ENCODE results near the gene SIRT3.

Gene SIRT3

GRCh38 chr11:215581-216037 lies 20.5 kb downstream of the SIRT3 start:
- DNase-seq (ENCODE audit: low spot score): no peak

GRCh38 chr11:214083-214482 lies 22.1 kb downstream of the SIRT3 start:
- no peak for DNase-seq (ENCODE audit: low spot score)

DNA sequence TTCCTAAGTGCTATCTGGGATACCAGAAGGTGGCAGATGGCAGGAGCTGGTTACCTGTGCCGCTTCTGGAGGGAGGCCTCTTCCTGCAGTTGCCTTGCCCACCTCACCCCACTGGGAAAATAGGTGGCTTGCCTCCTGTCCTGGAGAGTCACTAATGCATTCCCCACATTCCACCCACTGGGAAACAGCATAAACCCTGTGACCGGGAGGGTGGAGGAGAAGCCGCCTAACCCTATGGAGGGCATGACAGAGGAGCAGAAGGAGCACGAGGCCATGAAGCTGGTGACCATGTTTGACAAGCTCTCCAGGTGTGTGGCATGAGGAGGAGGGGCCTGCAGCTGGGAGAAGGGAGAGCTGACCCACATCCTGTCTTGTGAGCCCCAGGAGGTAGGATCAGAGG lies 23.0 kb downstream of the SIRT3 start:
- DNase-seq (ENCODE audit: low spot score): no peak

DNA sequence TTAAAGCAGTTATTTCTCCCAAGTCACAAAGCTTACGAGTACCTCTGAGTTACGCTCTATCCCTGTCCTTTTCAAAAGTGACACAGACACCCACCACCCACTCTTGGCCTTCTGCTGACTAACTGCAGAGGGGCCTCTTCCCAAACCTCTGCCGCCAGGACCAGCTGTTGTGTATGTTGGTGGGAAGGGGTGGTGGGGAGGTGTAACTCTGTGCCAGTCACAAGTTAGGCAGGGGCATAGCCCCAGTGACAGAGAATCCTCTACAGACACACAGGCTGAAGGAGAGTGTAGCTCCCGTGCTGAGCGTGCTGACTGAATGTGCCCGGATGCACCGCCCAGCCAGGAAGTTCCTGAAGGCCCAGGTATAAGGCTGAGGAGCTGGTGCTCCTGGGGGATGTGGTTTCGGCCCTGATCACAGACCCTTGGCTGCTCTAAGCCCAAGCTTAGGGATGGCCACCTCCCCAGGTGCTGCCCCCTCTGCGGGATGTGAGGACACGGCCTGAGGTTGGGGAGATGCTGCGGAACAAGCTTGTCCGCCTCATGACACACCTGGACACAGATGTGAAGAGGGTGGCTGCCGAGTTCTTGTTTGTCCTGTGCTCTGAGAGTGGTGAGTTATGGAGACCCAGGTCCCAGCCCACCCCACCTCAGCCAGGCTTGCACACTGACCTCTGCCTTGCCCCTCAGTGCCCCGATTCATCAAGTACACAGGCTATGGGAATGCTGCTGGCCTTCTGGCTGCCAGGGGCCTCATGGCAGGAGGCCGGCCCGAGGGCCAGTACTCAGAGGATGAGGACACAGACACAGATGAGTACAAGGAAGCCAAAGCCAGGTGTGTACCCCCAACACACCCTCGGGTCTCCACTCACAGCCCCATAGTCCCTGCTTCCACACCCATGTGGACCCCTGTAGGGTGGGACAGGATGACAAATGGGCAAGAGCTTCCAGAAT lies 23.7 kb downstream of the SIRT3 start:
- no peak for DNase-seq (ENCODE audit: low spot score)

- DNase-seq (ENCODE audit: low spot score): no peak
Measured at GRCh38 chr11:211741-212140, 24.4 kb downstream of the SIRT3 start.

DNA sequence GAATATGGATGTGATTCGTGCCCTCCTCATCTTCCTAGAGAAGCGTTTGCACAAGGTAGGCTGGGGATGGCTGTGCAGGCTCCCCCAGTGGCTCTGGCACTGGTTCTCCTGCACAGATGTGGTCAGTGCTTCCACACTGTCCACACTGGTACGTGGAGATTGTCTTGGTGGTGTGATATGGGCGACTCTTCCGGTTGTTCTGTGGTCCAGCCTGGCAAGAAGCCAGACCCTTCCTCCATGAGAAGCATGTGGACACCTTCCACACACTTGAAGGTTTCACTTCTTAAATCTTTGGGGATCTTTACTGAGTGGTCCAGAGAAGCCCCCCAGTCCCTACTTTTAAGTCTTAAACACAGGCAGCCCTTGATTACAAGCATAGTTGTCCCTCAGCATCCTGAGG lies 24.8 kb downstream of the SIRT3 start:
- no peak for DNase-seq (ENCODE audit: low spot score)

GRCh38 chr11:210803-211180 lies 25.4 kb downstream of the SIRT3 start:
- DNase-seq (ENCODE audit: low spot score): no peak

DNA sequence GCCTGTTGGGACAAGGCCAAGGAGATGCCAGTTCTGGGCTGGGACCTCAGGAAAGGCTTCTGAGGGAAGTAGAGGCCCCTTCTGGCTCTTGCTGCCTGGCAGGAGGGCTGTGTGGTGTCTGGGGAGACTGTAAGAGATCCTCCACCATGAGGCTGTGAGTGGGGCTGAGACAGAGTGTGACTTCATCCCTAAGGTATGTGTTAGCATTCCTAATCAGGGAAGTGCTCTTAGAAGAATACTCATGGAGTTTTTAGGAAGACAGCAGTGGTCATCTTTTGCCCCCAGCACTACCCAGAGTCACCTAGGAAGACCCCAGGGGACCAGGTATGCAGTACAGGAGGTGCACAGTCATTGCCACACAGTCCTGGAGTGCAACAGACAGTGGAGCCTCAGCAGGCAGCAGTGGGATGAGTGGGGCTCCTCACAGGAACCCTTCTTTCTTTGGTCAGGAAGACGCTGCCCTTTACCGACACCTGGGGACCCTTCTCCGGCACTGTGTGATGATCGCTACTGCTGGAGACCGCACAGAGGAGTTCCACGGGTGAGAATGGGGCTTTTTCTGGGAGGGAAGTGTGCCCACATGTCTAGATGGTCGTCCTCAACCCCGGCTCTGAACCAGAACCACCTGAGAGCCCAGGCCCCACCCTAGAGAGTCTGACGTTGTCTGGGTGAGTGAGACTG lies 25.9 kb downstream of the SIRT3 start:
- no peak for DNase-seq (ENCODE audit: low spot score)

GRCh38 chr11:209275-210121 lies 26.6 kb downstream of the SIRT3 start:
- DNase-seq (ENCODE audit: low spot score): no peak

DNA sequence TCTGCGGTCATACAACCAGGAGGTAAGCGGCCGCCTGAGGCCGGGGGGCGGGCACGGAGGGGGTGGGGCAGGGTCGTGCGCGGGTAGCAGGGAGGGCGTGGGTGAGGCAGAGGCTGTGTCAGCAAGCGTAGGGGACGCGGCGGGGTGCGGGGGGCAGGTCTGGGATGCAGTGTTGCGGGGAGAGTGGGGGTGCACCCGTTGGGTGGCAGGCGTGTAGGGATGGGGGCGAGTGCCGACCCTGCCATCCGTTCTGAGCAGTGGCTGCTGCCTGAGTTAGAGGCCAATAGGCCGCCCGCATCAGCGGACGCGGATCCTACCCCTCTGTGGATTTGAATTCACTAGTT lies 27.3 kb downstream of the SIRT3 start:
- DNase-seq (ENCODE audit: low spot score): no peak

- peak; percentile 93 for DNase-seq (ENCODE audit: low spot score)
Measured at GRCh38 chr11:208181-208916, 27.8 kb downstream of the SIRT3 start.

GRCh38 chr11:207863-208180 lies 28.3 kb downstream of the SIRT3 start:
- no peak for DNase-seq (ENCODE audit: low spot score)

- peak; percentile 97 for DNase-seq (ENCODE audit: low spot score)
Measured at GRCh38 chr11:207208-207862, 28.8 kb downstream of the SIRT3 start, which contains the start of the genes BET1L and RIC8A. BET1L (minus strand) TSS chr11:207399; CDS start chr11:207321, 78 bp downstream. RIC8A (plus strand) TSS chr11:207708; CDS start chr11:208855, 1,147 bp downstream.

- no peak for DNase-seq (ENCODE audit: low spot score)
Measured at GRCh38 chr11:206526-207207, 29.5 kb downstream of the SIRT3 start.

- no peak for DNase-seq (ENCODE audit: low spot score)
Measured at GRCh38 chr11:206002-206384, 30.1 kb downstream of the SIRT3 start.

GRCh38 chr11:205221-206001 lies 30.7 kb downstream of the SIRT3 start:
- no peak for DNase-seq (ENCODE audit: low spot score)

DNA sequence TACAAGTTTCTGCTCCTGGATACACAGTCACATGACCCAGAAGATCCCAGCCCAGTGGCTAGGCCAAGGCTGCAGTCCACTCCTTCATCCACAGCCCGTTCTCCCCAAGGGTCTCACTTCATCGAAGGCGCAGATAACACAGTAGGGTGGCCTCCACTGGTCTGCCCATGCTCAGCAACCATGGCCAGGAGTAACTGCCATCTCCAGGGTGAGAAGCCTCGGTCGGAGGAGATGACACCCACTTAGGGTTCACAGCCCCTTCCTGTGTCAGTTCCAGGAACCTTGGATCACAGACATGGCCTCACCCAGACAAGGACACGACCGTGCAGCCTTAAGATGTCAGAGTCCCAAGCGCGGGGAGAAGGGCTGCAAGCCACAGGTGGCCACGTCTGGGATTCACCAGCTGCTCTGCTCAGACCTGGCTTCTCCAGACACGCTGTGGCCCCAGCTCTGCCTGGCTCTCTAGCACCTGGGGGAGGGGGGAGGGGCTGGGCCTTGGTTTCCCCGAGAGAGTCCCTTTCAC lies 31.5 kb downstream of the SIRT3 start:
- no peak for DNase-seq (ENCODE audit: low spot score)

DNA sequence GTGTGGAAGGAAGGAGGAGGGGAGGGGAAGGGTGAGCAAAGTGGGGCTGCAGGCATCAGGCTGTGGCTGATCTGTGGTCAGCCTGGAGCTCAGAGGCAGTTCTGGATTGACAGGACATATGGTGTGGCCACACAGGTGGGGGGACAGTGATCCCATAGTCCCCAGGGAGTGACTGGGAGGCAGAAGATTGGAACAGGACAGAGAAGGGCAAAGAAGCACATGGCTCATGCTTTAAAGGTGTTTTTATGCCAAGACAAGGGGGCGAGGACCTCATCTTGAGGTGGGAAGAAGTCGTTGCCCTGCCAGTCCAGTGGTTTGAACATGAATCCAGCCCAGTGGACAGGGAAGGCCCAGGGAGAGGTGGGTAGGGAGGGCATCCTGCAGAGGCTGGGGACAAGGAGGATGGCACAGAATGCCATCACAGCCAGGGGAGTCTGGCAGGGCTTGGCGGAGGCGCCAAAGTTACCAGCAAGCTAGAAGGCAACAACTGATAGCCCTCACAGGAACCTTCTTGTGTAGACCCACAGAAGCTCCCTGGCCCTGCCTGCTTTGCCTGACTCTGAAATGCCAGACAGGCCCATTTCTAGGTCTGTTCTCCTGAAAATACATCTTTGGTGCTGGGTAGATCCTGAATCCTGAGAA lies 32.1 kb downstream of the SIRT3 start:
- DNase-seq (ENCODE audit: low spot score): no peak

All from D341Med (cell line).